Retina (tissue), 1 donor: Measurements from ENCODE around the gene RFPL4AL1.
"Not testable (repeated sequence)": the region's sequence is repeated elsewhere in the genome, so short reads cannot be mapped to it uniquely, and the experiment has no call there.

Source experiments
- DNase-seq: peaks from one replicate; pipeline ENCODE4 v3.0.0-alpha.2; 2016

The RFPL4AL1 gene

DNA sequence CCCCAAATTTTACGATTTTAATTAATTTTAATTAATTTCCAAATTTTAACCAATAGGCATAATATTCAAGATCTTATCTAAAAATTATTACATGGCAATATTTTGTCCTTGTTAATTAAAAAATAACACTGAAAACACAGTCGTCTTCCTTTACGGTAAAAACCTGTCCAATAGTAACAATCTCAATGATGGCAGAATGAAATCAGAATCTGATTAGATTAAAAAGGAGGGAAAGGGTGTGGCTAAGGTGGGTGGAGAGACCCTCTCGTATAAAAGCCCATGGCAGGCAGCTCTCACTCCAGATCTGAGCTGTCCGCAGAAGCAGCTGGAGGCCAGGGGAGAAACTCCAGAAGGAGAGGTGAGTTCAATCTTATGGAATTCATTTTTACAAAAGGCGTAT is at the start of gene RFPL4AL1:
RFPL4AL1 (plus strand) TSS at position 301 of the 400 bp plus-strand sequence. CDS start 2,687 bp downstream, outside the sequence.
- DNase-seq: not testable (repeated sequence)

DNA sequence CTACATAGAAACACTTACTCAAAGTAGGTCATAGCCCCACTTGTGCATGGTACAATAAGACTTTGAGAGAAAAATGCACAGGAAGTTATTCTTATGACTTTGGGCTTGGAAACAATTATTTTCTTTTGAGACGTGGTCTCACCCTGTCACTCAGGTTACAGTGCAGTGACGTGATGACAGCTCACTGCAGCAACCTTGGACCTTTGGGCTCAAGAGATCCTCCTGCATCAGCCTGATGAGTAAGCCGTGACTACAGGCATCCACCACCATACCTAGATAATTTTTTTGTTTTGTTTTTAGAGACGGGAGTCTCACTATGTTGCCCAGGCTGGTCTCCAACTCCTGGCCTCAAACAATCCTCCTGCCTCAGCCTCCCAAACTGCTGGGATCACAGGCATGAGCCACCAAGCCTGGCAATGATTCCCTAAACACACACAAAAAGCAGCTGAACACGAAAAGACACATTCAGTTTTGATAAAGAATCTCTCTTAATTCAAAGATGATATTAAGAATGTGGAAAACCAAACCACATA is 48.6 kb upstream of the RFPL4AL1 start:
- no peak for DNase-seq

DNA sequence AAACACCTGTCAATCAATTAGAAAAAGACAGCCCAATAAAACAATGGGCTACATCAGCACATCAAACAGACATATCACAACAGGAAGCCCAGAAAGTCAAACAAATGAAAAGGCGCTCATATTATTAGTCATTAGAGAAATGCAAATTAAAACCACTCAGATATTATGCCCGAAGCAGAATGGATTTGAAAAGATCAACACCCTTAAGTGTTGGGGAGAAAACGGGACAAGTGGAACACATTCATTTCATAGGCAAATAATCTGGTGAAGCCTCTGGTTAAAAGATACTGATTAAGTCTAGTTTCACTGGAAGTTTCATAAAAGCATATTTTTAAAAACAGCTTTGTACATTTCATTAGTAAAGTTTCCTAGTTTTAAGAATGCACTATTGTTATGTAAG is 48.1 kb upstream of the RFPL4AL1 start:
- no peak for DNase-seq

DNA sequence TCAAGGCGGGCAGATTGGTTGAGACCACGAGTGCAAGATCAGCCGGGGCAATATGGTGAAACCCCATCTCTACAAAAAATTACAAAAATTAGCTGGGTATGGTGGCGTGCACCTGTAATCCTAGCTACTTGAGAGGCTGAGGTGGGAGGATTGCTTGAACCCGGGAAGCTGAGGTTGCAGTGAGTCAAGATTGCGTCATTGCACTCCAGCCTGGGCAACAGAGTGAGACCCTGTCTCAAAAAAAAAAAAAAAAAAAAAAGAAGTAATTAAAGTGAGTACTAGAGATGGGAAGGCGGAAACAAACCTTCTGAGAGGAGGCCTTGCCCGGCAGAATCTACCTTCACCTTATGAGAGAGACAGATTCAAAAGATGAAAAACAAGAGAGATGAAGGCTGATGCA is 45.4 kb upstream of the RFPL4AL1 start:
- DNase-seq: no peak

DNA sequence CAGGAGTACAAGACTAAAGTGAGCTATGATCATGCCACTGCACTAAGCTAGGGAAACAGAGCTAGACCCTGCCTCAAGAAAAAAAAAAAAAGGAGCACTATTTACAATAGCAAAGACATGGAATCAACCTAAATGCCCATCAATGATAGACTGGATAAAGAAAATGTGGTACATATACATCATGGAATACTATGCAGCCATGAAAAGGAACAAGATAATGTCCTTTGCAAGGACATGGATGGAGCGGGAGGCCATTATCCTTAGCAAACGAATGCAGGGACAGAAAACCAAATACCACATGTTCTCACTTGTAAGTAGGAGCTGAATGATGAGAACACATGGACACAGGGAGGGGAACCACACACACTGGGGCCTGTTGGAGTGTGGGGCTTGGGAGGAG is 38.5 kb upstream of the RFPL4AL1 start:
- DNase-seq: not testable (repeated sequence)

DNA sequence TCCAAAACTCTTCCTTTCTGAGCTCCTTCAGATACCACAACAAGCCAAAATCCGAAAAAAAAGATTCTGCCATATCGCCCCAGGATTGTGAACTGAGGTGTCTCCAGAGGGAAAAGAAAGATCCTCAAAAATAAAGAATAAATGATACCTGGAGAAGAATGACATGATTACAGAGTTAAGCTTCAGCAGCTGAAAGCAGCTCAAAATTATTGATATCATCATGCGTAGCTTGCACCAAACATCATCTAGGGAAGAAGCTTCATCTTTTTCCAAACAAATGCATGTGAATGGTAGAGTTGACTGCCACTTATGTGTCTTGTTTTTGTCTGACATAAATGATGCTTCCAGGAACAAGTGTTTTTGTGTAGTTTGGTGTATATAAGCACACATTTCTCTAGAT is 30.6 kb upstream of the RFPL4AL1 start, which contains the start of gene NLRP9:
NLRP9 (minus strand) TSS at position 101 of the 400 bp plus-strand sequence; CDS start at position 73, 28 bp downstream.
- DNase-seq: no peak

DNA sequence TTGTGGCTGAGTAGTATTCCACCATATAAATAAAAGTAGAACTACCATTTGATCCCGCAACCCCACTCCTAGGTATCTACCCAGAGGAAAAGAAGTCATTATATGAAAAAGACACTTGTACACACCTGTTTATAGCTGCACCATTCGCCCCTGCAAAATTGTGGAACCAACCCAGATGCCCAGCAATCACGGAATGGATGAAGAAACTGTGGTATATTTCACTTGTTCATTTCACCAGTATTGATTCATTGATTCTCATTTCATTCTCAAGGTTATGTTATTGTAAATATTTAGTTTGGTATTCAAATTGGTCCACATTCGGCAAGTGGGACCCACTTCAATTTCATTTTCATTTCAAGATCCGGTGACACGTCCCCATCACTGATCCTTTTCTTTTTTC is 18.2 kb upstream of the RFPL4AL1 start:
- no peak for DNase-seq

DNA sequence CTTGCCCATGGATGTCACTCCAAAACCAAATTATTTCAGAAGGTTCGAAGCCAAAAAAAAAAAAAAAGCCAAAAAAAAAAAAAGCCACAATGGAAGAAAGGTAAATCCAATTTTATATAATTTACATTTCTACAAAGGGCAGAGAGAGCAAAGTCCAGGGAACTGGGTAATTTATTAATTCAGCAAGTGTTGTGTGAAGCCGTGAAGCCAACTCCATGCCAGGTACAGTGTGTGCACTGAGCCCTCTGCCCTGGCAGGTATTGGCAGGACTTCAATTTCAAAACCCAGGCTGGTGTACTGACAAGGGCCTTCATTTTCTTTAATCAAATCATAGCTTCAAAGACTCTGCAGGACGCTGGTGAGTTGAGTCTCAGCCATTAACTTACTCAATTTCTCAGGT is 15.5 kb upstream of the RFPL4AL1 start:
- DNase-seq: no peak

DNA sequence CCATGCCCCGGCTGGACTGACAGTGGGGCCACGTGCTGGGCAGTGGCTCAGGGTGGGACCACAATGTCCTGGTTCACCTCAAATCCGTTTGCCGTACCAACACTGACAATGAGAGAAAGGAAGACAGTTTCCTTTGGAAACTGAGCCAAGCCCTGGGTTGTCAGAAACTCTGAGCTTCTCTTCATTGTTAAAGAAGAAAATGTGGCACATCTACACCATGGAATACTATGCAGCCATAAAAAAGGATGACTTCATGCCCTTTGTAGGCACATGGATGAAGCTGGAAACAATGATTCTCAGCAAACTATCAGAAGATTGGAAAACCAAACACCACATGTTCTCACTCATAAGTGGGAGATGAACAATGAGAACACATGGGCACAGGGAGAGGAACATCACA is 12.1 kb upstream of the RFPL4AL1 start:
- DNase-seq: not testable (repeated sequence)

DNA sequence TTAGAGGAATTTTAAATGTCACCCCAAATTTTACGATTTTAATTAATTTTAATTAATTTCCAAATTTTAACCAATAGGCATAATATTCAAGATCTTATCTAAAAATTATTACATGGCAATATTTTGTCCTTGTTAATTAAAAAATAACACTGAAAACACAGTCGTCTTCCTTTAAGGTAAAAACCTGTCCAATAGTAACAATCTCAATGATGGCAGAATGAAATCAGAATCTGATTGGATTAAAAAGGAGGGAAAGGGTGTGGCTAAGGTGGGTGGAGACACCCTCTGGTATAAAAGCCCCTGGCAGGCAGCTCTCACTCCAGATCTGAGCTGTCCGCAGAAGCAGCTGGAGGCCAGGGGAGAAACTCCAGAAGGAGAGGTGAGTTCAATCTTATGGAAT is 10.1 kb upstream of the RFPL4AL1 start, which contains the start of gene RFPL4A:
RFPL4A (plus strand) TSS at position 301 of the 400 bp plus-strand sequence. CDS start 2,704 bp downstream, outside the sequence.
- not testable (repeated sequence) for DNase-seq

DNA sequence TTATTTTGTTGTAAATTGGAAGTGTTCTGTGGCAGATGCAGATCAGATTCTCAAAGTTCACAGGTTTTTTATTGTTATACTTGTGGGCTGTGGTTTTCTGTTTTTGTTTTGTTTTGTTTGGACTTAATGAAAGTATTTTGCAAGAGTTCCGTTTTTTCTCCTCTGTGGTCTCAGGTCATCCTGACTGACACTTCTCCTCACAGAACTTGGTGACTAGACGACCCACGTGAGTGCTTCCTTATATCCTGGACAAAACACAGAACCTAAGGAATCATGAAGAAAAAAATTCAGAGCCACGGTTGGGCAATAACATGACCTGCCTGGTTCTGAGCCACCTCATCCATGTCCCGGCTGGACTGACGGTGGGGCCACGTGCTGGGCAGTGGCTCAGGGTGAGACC is 2.5 kb upstream of the RFPL4AL1 start:
- no peak for DNase-seq

DNA sequence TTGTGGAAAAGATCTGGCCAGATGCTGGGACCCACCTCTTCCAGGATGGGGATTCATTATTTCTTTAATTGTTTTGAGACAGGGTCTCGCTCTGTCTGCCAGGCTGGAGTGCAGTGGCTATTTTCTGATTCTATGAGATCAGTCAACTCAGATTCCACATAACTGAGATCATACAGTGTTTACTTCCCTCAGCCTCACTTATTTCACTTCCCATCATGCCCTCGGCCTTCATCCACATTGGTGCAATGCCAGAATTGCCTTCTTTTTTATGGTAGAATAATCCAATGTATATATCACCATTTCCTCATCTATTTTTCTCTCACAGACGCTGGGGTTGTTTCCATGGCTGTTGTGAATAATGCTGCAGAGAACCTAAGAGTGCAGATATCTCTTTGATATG is 714 bp downstream of the RFPL4AL1 start:
- DNase-seq: not testable (repeated sequence)

DNA sequence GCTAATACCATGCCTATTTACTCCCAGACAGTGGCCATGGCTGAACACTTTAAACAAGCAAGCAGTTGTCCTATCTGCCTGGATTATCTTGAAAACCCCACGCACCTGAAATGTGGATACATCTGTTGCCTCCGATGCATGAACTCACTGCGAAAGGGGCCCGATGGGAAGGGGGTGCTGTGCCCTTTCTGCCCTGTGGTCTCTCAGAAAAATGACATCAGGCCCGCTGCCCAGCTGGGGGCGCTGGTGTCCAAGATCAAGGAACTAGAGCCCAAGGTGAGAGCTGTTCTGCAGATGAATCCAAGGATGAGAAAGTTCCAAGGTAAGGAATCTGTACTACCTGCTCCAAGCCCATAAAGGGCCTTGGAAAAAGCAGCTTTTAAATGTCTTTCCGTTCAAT is 8.6 kb downstream of the RFPL4AL1 start:
- no peak for DNase-seq

DNA sequence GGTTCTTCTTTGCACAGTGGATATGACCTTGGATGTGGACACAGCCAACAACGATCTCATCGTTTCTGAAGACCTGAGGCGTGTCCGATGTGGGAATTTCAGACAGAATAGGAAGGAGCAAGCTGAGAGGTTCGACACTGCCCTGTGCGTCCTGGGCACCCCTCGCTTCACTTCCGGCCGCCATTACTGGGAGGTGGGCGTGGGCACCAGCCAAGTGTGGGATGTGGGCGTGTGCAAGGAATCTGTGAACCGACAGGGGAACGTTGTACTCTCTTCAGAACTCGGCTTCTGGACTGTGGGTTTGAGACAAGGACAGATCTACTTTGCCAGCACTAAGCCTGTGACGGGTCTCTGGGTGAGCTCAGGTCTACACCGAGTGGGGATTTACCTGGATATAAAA is 9.4 kb downstream of the RFPL4AL1 start:
- no peak for DNase-seq

DNA sequence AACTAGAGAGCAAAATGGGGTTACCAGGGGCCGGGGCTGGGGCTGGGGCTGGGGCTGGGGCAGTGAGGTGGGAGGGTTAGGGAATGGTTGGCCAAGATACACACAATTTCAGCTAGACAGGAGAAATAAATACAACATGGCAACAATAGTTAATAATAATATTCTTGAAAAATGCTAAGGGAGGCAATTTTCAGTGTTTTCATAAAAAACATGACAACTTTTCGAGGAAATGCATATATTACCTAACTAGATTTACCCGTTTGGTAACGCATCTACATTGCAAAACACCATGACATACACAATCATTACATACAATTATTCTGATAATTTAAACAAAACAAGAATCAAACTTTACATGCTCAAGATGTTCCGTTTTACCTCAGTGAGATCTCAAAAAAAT is 12.2 kb downstream of the RFPL4AL1 start:
- DNase-seq: no peak

DNA sequence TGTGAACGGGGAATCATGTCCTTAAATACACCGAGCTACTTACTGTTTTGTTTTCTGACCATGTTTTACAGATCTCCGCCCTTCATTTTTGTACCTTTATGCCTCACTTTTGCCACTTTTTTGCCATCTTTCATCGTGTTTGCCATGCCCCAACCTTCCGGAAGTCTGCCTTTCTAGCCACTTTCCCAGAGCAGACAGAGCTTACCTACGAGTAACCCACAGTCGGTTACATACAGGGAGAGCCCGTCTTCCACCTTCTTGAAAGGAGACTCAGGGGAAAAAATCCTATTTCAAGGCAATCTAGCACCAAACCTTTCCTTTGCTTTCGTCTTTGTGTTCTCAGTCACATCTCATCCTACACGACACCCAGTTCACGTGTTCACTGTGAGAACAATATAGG is 26.1 kb downstream of the RFPL4AL1 start:
- DNase-seq: no peak

DNA sequence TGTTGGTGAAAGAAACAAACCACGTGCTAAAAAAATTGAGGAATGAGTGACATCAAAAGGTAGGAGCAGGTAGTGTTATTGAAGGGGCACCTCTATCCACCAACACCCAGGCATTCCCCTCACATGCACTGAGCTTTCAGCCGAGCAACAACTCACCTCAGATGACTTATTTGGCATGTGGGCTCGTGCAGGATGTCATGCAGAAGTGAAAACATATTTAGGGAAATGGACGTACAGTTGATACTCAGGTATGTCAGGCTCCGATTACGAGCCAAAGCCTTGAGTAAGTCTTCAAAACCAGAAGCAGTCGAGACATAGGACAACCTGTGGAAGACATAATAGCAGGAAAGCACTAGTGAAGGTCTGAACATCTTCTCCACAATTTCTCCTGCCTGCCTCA is 32.5 kb downstream of the RFPL4AL1 start:
- no peak for DNase-seq

DNA sequence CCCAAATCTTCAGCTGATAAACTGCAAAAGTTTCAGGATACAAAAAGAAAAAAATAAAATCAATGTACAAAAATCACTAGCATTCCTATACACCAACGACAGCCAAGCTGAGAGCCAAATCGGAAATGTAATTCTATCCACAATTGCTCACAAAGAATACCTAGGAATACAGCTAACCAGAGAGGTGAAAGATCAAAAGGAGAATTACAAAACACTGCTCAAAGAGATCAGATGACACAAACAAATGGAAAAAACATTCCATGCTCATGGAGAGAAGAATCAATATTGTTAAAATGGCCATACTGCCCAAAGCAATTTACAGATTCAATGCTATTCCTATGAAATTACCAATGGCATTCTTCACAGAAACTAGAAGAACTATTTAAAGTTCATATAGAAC is 33.4 kb downstream of the RFPL4AL1 start:
- DNase-seq: no peak

DNA sequence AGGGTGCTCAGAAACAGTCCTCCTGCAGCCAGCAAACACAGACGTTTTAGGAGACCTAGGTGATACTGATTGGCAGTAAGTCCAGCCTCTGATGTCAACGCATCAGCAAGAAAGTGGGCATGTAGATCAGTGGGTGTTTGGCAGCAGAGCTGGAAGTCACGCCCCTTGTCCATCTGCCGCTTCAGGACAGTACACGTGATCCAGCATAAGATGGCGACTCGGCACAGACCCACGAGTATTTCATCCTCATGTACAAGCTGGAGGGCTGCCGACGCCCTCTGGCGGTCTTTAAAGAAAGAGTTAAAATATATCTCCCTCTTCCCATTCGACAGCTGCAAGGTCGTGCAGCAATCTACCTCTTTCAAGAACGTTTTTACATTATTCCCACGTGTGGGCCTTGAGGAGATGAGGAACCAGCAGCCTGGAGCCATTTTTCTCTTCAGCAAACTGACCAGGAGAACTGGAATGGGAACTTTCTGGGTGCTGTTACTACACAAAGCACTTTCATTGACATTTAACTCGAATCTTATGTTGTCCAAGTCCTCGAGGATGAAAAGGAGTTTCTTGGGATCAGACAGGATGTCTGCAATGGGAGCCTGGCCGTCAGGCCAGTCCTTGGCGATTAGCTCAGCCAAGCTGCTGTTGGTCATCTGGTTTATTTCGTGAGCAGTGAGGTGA is 40.6 kb downstream of the RFPL4AL1 start:
- DNase-seq: peak; percentile 1

DNA sequence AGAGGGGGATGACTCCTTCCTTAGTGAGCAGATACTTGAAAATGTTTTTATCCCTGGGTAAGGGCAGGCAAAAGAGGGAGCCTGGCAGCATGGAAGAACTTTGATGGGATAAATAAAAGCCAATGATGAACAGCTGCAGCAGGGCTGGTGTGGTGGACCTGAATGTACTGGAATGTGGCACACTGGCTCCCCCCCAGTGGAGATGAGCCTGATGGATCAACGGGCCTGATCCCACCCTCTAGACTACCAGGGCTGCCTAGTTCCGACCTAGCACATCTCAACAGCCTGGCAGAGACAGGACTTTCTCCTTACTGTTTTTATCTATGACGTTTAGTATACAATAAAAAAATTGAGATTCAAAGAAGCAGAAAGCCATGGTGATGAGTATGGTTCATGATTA is 42.4 kb downstream of the RFPL4AL1 start:
- DNase-seq: no peak

DNA sequence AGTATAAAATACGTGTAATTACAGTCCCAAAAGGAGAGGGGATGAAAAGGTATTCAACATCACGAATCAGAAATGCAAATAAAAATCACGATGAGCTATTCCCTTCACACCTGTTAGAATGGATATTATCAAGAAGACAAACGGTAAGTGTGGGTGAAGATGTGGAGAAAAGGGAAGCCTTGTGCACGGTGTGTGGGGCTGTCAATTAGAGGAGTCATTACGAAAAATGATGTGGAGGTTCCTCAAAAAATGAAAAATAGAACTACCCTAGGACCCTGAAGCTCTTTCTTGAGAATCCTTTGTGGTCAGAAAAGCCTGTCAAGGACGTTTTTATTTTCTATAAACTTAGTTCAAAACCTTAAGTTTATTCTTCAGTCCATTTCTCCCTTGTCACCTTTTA is 43.5 kb downstream of the RFPL4AL1 start:
- no peak for DNase-seq

DNA sequence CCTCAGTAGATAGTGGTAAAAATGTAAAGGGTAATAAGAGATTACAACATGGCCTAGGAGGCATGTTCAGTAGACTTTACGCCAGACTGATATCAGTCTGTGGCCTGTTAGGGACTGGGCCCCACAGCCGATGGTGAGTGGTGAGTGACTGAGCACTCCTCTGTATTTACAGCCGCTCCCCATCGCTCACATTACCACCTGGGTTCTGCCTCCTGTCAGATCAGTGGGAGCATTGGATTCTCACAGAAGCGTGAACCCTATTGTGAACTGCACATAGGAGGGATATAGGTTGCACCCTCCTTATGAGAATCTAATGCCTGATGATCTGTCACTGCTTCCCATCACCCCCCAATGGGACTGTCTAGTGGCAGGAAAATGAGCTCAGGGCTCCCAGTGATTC is 45.0 kb downstream of the RFPL4AL1 start:
- DNase-seq: no peak

DNA sequence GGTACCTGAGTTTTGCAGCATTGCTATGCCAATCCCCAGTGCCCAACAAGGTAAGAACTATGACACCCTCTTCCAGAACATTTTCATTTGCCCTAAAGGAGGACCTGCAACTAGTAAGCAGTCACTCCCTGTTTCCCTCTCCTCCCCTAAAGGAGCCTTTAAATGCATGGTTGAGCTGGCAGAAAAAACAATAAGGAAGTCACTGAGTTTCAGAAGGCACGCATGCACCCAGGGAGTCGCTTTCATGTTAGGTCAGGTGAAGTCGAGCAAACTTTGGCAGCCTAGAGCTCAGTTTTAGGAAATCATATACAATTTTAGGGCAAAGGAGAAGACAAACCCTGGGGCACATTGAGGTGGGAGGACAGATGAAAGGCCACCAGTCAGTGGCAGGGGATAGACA is 51.1 kb downstream of the RFPL4AL1 start:
- no peak for DNase-seq
